HS-5 (cell line): ENCODE data around the gene CIT.

ENCODE experiments used
- DNase-seq: peaks from one replicate; pipeline ENCODE4 v3.0.0-alpha.2; 2012; ENCODE audit warnings: low read depth

Gene CIT

GRCh38 chr12:119804011-119804641 is 73.0 kb downstream of the CIT start:
- no peak for DNase-seq

GRCh38 chr12:119803381-119803791 is 73.7 kb downstream of the CIT start:
- no peak for DNase-seq

GRCh38 chr12:119802472-119802871 is 74.6 kb downstream of the CIT start:
- DNase-seq: no peak

GRCh38 chr12:119797090-119797489 is 80.0 kb downstream of the CIT start:
- DNase-seq: no peak

- DNase-seq: no peak
Measured at GRCh38 chr12:119796292-119796691, 80.8 kb downstream of the CIT start.

- DNase-seq: no peak
Measured at GRCh38 chr12:119791453-119791852, 85.7 kb downstream of the CIT start.

GRCh38 chr12:119788786-119789185 is 88.3 kb downstream of the CIT start:
- DNase-seq: no peak

- DNase-seq: no peak
Measured at GRCh38 chr12:119786539-119786938, 90.6 kb downstream of the CIT start.

GRCh38 chr12:119784673-119785072 is 92.4 kb downstream of the CIT start:
- DNase-seq: no peak

GRCh38 chr12:119783787-119784186 is 93.3 kb downstream of the CIT start:
- no peak for DNase-seq

GRCh38 chr12:119781804-119782203 is 95.3 kb downstream of the CIT start:
- DNase-seq: no peak

- DNase-seq: no peak
Measured at GRCh38 chr12:119780786-119781434, 96.2 kb downstream of the CIT start.

- DNase-seq: no peak
Measured at GRCh38 chr12:119775246-119775895, 101.7 kb downstream of the CIT start.

GRCh38 chr12:119772431-119772830 is 104.7 kb downstream of the CIT start:
- DNase-seq: no peak

GRCh38 chr12:119770146-119770545 is 107.0 kb downstream of the CIT start:
- DNase-seq: no peak

GRCh38 chr12:119762619-119763018 is 114.5 kb downstream of the CIT start:
- no peak for DNase-seq

- DNase-seq: no peak
Measured at GRCh38 chr12:119758722-119759121, 118.4 kb downstream of the CIT start.

- DNase-seq: no peak
Measured at GRCh38 chr12:119758234-119758633, 118.9 kb downstream of the CIT start.

GRCh38 chr12:119751961-119752360 is 125.2 kb downstream of the CIT start:
- DNase-seq: no peak

- DNase-seq: no peak
Measured at GRCh38 chr12:119749666-119750065, 127.5 kb downstream of the CIT start.

GRCh38 chr12:119748497-119748896 is 128.6 kb downstream of the CIT start:
- DNase-seq: no peak

- DNase-seq: no peak
Measured at GRCh38 chr12:119746169-119746568, 131.0 kb downstream of the CIT start.

GRCh38 chr12:119744900-119745606 is 132.1 kb downstream of the CIT start:
- DNase-seq: no peak
